Measurements from ENCODE around the gene PLA2G4A. TPM values are rescaled to one million over a fixed set of nuclear protein-coding genes. Genes with fewer than 3 reads are reported as not detected.

The PLA2G4A gene
- total and polyA plus RNA-seq, 2 donors (not counting 1 experiment from before 2014, with no cell fraction given): 2.8 to 5.8 TPM

- Histone ChIP-seq H3K9me3 (ENCODE audit: control insufficient read depth, insufficient read depth, low read depth, low read length) (no peaks in the 10 kb centered on the region), H3K4me1 (ENCODE audit: control insufficient read depth, extremely low read depth, insufficient read depth, low read length) (no peaks in the 10 kb centered on the region), H3K4me3 (replicated peaks in 1 of 4; ENCODE audit: control extremely low read depth in 1 of 4, insufficient read depth in 1 of 4, low read depth in 3 of 4, low read length in 4 of 4) (no peak overlapping the region), H3K79me2 (ENCODE audit: control insufficient read depth, insufficient read depth, low read length) (no peaks in the 10 kb centered on the region), H2AFZ (ENCODE audit: low read length) (peak overlapping the region; percentile 12), H4K20me1 (ENCODE audit: control insufficient read depth, extremely low read depth, insufficient read depth, low read length) (no peaks in the 10 kb centered on the region), H3K27ac (ENCODE audit: insufficient read depth, low read length) (no peak overlapping the region), H3K9ac (ENCODE audit: insufficient read depth, low read length) (no peak overlapping the region), H3K36me3 (ENCODE audit: control insufficient read depth, insufficient read depth, low read length) (no peaks in the 10 kb centered on the region), H3K4me2 (ENCODE audit: extremely low read depth, insufficient read depth, low read length) (no peak overlapping the region), H3K27me3 (ENCODE audit: control insufficient read depth, insufficient read depth, low read length) (no peaks in the 10 kb centered on the region)
- DNase-seq (ENCODE audit: low read depth in 2 of 2): no peak
- TF ChIP-seq CTCF (conservative IDR thresholded peaks at IDR 0.05 in 1 of 2, IDR thresholded peaks at IDR 0.05 in 1 of 2; ENCODE audit: low read depth in 1 of 2, low read length in 2 of 2) (no peak), EZH2 (IDR thresholded peaks at IDR 0.05; ENCODE audit: low read length, missing control alignments) (no peak)
These were observed 184.9 kb downstream of the PLA2G4A start for GRCh38 chr1:187013582-187014200.

- no peaks in the 10 kb centered on the region for H3K79me2 ChIP-seq (ENCODE audit: control insufficient read depth, insufficient read depth, low read length)
- H2AFZ ChIP-seq (ENCODE audit: low read length): no peak overlapping the region
- H3K4me1 ChIP-seq (ENCODE audit: control insufficient read depth, extremely low read depth, insufficient read depth, low read length): no peaks in the 10 kb centered on the region
- no peaks in the 10 kb centered on the region for H4K20me1 ChIP-seq (ENCODE audit: control insufficient read depth, extremely low read depth, insufficient read depth, low read length)
- H3K9ac ChIP-seq (ENCODE audit: insufficient read depth, low read length): no peak overlapping the region
- H3K4me3 ChIP-seq (replicated peaks in 1 of 4; ENCODE audit: control extremely low read depth in 1 of 4, insufficient read depth in 1 of 4, low read depth in 3 of 4, low read length in 4 of 4): no peak overlapping the region
- DNase-seq (ENCODE audit: low read depth in 2 of 2): peak in 1 of 2 donors; percentile 18
- H3K27ac ChIP-seq (ENCODE audit: insufficient read depth, low read length): no peak overlapping the region
- H3K9me3 ChIP-seq (ENCODE audit: control insufficient read depth, insufficient read depth, low read depth, low read length): no peaks in the 10 kb centered on the region
- H3K4me2 ChIP-seq (ENCODE audit: extremely low read depth, insufficient read depth, low read length): no peak overlapping the region
- no peak for TF ChIP-seq EZH2 (IDR thresholded peaks at IDR 0.05; ENCODE audit: low read length, missing control alignments)
- no peak for TF ChIP-seq CTCF (conservative IDR thresholded peaks at IDR 0.05 in 1 of 2, IDR thresholded peaks at IDR 0.05 in 1 of 2; ENCODE audit: low read depth in 1 of 2, low read length in 2 of 2)
- H3K36me3 ChIP-seq (ENCODE audit: control insufficient read depth, insufficient read depth, low read length): no peaks in the 10 kb centered on the region
- H3K27me3 ChIP-seq (ENCODE audit: control insufficient read depth, insufficient read depth, low read length): no peaks in the 10 kb centered on the region
These were observed 189.5 kb downstream of the PLA2G4A start for GRCh38 chr1:187018291-187018690.

- no peak for DNase-seq (ENCODE audit: low read depth in 2 of 2)
- H2AFZ ChIP-seq (ENCODE audit: low read length): no peak overlapping the region
- no peak overlapping the region for H3K4me2 ChIP-seq (ENCODE audit: extremely low read depth, insufficient read depth, low read length)
- no peaks in the 10 kb centered on the region for H3K27me3 ChIP-seq (ENCODE audit: control insufficient read depth, insufficient read depth, low read length)
- H3K36me3 ChIP-seq (ENCODE audit: control insufficient read depth, insufficient read depth, low read length): no peaks in the 10 kb centered on the region
- H4K20me1 ChIP-seq (ENCODE audit: control insufficient read depth, extremely low read depth, insufficient read depth, low read length): no peaks in the 10 kb centered on the region
- no peak overlapping the region for H3K27ac ChIP-seq (ENCODE audit: insufficient read depth, low read length)
- H3K9me3 ChIP-seq (ENCODE audit: control insufficient read depth, insufficient read depth, low read depth, low read length): no peaks in the 10 kb centered on the region
- no peaks in the 10 kb centered on the region for H3K79me2 ChIP-seq (ENCODE audit: control insufficient read depth, insufficient read depth, low read length)
- TF ChIP-seq CTCF (conservative IDR thresholded peaks at IDR 0.05 in 1 of 2, IDR thresholded peaks at IDR 0.05 in 1 of 2; ENCODE audit: low read depth in 1 of 2, low read length in 2 of 2) (no peak), EZH2 (IDR thresholded peaks at IDR 0.05; ENCODE audit: low read length, missing control alignments) (no peak)
- H3K4me3 ChIP-seq (replicated peaks in 1 of 4; ENCODE audit: control extremely low read depth in 1 of 4, insufficient read depth in 1 of 4, low read depth in 3 of 4, low read length in 4 of 4): no peak overlapping the region
- no peaks in the 10 kb centered on the region for H3K4me1 ChIP-seq (ENCODE audit: control insufficient read depth, extremely low read depth, insufficient read depth, low read length)
- no peak overlapping the region for H3K9ac ChIP-seq (ENCODE audit: insufficient read depth, low read length)
These were observed 198.5 kb downstream of the PLA2G4A start for GRCh38 chr1:187027253-187027652.

Measured in fibroblast of lung (primary cell).